GM19328 (cell line): Measurements from ENCODE around the gene APCDD1L.
A peak's percentile ranks its signal among the peaks of the same experiment; 100 is the strongest.

Source experiments
- ATAC-seq: cut with Tn5 transposase; IDR thresholded peaks from one replicate; pipeline ENCODE4 v1.9.1; 2021; ENCODE audit warnings: mild to moderate bottlenecking, moderate library complexity; ENCODE audit not compliant: unreplicated experiment

APCDD1L gene

GRCh38 chr20:58469616-58470015 is 45.6 kb downstream of the APCDD1L start:
- no peak for ATAC-seq

GRCh38 chr20:58467572-58468527 is 47.3 kb downstream of the APCDD1L start:
- no peak for ATAC-seq

- no peak for ATAC-seq
These were observed 48.2 kb downstream of the APCDD1L start for GRCh38 chr20:58466729-58467571.

GRCh38 chr20:58466095-58466708 is 49.0 kb downstream of the APCDD1L start:
- no peak for ATAC-seq

GRCh38 chr20:58464838-58465237 is 50.4 kb downstream of the APCDD1L start:
- ATAC-seq: no peak

GRCh38 chr20:58463256-58463655 is 51.9 kb downstream of the APCDD1L start:
- ATAC-seq: no peak

GRCh38 chr20:58461899-58462298 is 53.3 kb downstream of the APCDD1L start:
- ATAC-seq: no peak

GRCh38 chr20:58461104-58461503 is 54.1 kb downstream of the APCDD1L start:
- no peak for ATAC-seq

GRCh38 chr20:58459058-58459750 is 56.0 kb downstream of the APCDD1L start:
- ATAC-seq: peak; percentile 23

GRCh38 chr20:58458342-58459057 is 56.7 kb downstream of the APCDD1L start:
- ATAC-seq: peak; percentile 93

GRCh38 chr20:58457083-58457695 is 58.0 kb downstream of the APCDD1L start:
- ATAC-seq: no peak

- ATAC-seq: no peak
These were observed 60.7 kb downstream of the APCDD1L start for GRCh38 chr20:58454460-58454859.

GRCh38 chr20:58453391-58453790 is 61.8 kb downstream of the APCDD1L start:
- ATAC-seq: no peak

GRCh38 chr20:58452667-58453255 is 62.4 kb downstream of the APCDD1L start:
- ATAC-seq: no peak

- ATAC-seq: no peak
These were observed 64.9 kb downstream of the APCDD1L start for GRCh38 chr20:58450254-58450653.

- ATAC-seq: no peak
These were observed 65.4 kb downstream of the APCDD1L start for GRCh38 chr20:58449681-58450221.

GRCh38 chr20:58448958-58449357 is 66.2 kb downstream of the APCDD1L start:
- no peak for ATAC-seq

- ATAC-seq: no peak
These were observed 67.4 kb downstream of the APCDD1L start for GRCh38 chr20:58447511-58448391.
